SK-N-MC (cell line): ENCODE data around the gene BTBD10.
"Not testable (repeated sequence)": the region's sequence is repeated elsewhere in the genome, so short reads cannot be mapped to it uniquely, and the experiment has no call there.

ENCODE experiments used
- EZH2 ChIP-seq: fragments of 200-600 bp; sonication (generic); IDR thresholded peaks from one replicate; pipeline ENCODE4 v1.6.1; 2017; ENCODE audit warnings: antibody characterized with exemption
- POLR2AphosphoS5 ChIP-seq: IDR thresholded peaks from 2 replicates; pipeline ENCODE4 v1.6.1; 2012; ENCODE audit warnings: mild to moderate bottlenecking, low read depth, low read length, borderline replicate concordance

- not testable (repeated sequence) for TF ChIP-seq POLR2AphosphoS5, EZH2
Observed at GRCh38 chr11:13398335-13398734, 64.7 kb downstream of the BTBD10 start.
